Nephron progenitor cell (in vitro differentiated cells): ENCODE data around the gene ADD1.
A peak's percentile ranks its signal among the peaks of the same experiment; 100 is the strongest.

Experiments
- DNase-seq: peaks from one replicate; pipeline ENCODE4 v3.0.0; 2021
- H3K27ac Mint-ChIP-seq: 2 replicates; pipeline ENCODE4 v1.8.0; 2021; ENCODE audit warnings: mild to moderate bottlenecking, moderate library complexity, mixed read lengths
- H3K27me3 Mint-ChIP-seq: 2 replicates; pipeline ENCODE4 v1.8.0; 2021; ENCODE audit warnings: mild to moderate bottlenecking, low read depth, mixed read lengths; ENCODE audit not compliant: poor library complexity
- H3K36me3 Mint-ChIP-seq: 2 replicates; pipeline ENCODE4 v1.8.0; 2021; ENCODE audit warnings: low read depth, mixed read lengths
- H3K4me1 Mint-ChIP-seq: 2 replicates; pipeline ENCODE4 v1.8.0; 2021; ENCODE audit warnings: mixed read lengths
- H3K4me3 Mint-ChIP-seq: 2 replicates; pipeline ENCODE4 v1.8.0; 2021; ENCODE audit warnings: mild to moderate bottlenecking, moderate library complexity, mixed read lengths
- H3K9me3 Mint-ChIP-seq: 2 replicates; pipeline ENCODE4 v1.8.0; 2021; ENCODE audit warnings: mild to moderate bottlenecking, moderate library complexity, mixed read lengths
- CTCF ChIP-seq: fragments of 200-600 bp; sonication (generic); IDR thresholded peaks from 2 replicates; pipeline ENCODE4 v1.5.0; 2021; ENCODE audit warnings: antibody characterized with exemption

Gene ADD1

GRCh38 chr4:2843263-2843940, at the start of gene ADD1:
ADD1 (plus strand) TSS chr4:2843844; CDS start chr4:2875916, 32,072 bp downstream.
- Mint-ChIP-seq H3K9me3 (peaks cover 28% of the 10 kb centered on the region), H3K27ac (peak within 1 kb of the TSS; percentile 96), H3K27me3 (no peaks in the 10 kb centered on the region), H3K4me1 (peaks cover 38% of the 10 kb centered on the region), H3K36me3 (peaks cover 32% of the 10 kb centered on the region), H3K4me3 (peak within 1 kb of the TSS; percentile 96)
- DNase-seq, result peak; percentile 95
- TF ChIP-seq CTCF, result no peak

GRCh38 chr4:2794486-2795299, 49.0 kb upstream of the ADD1 start:
- Mint-ChIP-seq H3K9me3 (no peaks in the 10 kb centered on the region), H3K27ac (no peak overlapping the region), H3K36me3 (no peaks in the 10 kb centered on the region), H3K27me3 (peaks cover 15% of the 10 kb centered on the region), H3K4me1 (peaks cover 53% of the 10 kb centered on the region), H3K4me3 (peak overlapping the region; percentile 77)
- no peak for DNase-seq
- TF ChIP-seq CTCF, result no peak

- DNase-seq, result no peak
- no peak overlapping the region for H3K4me3 Mint-ChIP-seq
Measured at GRCh38 chr4:2795300-2795892, 48.2 kb upstream of the ADD1 start.

GRCh38 chr4:2795893-2796848, 47.5 kb upstream of the ADD1 start:
- H3K27me3 Mint-ChIP-seq, result peaks cover 15% of the 10 kb centered on the region
- no peak for TF ChIP-seq CTCF
- H3K27ac Mint-ChIP-seq, result peak overlapping the region; percentile 39
- H3K9me3 Mint-ChIP-seq, result no peaks in the 10 kb centered on the region
- peaks cover 58% of the 10 kb centered on the region for H3K4me1 Mint-ChIP-seq
- no peak for DNase-seq
- no peaks in the 10 kb centered on the region for H3K36me3 Mint-ChIP-seq
- no peak overlapping the region for H3K4me3 Mint-ChIP-seq

More at GRCh38 chr4:2795300-2795892, 48.2 kb upstream of the ADD1 start:
- Mint-ChIP-seq H3K27me3 (peaks cover 15% of the 10 kb centered on the region), H3K9me3 (no peaks in the 10 kb centered on the region), H3K36me3 (no peaks in the 10 kb centered on the region), H3K27ac (no peak overlapping the region), H3K4me1 (peaks cover 57% of the 10 kb centered on the region)
- no peak for TF ChIP-seq CTCF

- H3K4me3 Mint-ChIP-seq, result no peak overlapping the region
- no peaks in the 10 kb centered on the region for H3K9me3 Mint-ChIP-seq
- peaks cover 11% of the 10 kb centered on the region for H3K27me3 Mint-ChIP-seq
- no peaks in the 10 kb centered on the region for H3K36me3 Mint-ChIP-seq
- H3K4me1 Mint-ChIP-seq, result peaks cover 58% of the 10 kb centered on the region
- TF ChIP-seq CTCF, result no peak
- H3K27ac Mint-ChIP-seq, result no peak overlapping the region
- no peak for DNase-seq
Measured at GRCh38 chr4:2796849-2797544, 46.6 kb upstream of the ADD1 start.
